Measurements from ENCODE around the gene CFAP77.

GRCh38 chr9:132384376-132384775, 25.6 kb upstream of the CFAP77 start:
- TF ChIP-seq, protein P1, sequence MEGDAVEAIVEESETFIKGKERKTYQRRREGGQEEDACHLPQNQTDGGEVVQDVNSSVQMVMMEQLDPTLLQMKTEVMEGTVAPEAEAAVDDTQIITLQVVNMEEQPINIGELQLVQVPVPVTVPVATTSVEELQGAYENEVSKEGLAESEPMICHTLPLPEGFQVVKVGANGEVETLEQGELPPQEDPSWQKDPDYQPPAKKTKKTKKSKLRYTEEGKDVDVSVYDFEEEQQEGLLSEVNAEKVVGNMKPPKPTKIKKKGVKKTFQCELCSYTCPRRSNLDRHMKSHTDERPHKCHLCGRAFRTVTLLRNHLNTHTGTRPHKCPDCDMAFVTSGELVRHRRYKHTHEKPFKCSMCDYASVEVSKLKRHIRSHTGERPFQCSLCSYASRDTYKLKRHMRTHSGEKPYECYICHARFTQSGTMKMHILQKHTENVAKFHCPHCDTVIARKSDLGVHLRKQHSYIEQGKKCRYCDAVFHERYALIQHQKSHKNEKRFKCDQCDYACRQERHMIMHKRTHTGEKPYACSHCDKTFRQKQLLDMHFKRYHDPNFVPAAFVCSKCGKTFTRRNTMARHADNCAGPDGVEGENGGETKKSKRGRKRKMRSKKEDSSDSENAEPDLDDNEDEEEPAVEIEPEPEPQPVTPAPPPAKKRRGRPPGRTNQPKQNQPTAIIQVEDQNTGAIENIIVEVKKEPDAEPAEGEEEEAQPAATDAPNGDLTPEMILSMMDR (conservative IDR thresholded peaks at IDR 0.05; ENCODE audit: low read depth, low read length), result no peak
- TF ChIP-seq BHLHE40 (IDR thresholded peaks at IDR 0.05; ENCODE audit: low read depth, low read length), result no peak
- no peak for TF ChIP-seq RFX5 (IDR thresholded peaks at IDR 0.05; ENCODE audit: low read depth, low read length)
- TF ChIP-seq MXI1 (IDR thresholded peaks at IDR 0.05; ENCODE audit: borderline replicate concordance, low read depth, low read length), result no peak
